MM.1S (cell line): ENCODE measurements around the gene XAGE1B.

Experiments used
- CTCF ChIP-seq: fragments of 300-600 bp; sonication (generic); IDR thresholded peaks from 2 replicates; pipeline ENCODE4 v1.5.1; 2016; ENCODE audit warnings: antibody characterized with exemption, low read length, mixed read lengths
- EZH2 ChIP-seq: fragments of 300-600 bp; sonication (generic); optimal IDR thresholded peaks from 2 replicates; pipeline ENCODE3; 2017; ENCODE audit warnings: low read depth, mild to moderate bottlenecking, antibody characterized with exemption, low read length, mixed read lengths
- EZH2phosphoT487 ChIP-seq: fragments of 300-600 bp; sonication (generic); IDR thresholded peaks from 2 replicates; pipeline ENCODE4 v1.6.1; 2018; ENCODE audit warnings: antibody characterized with exemption, low read length

DNA sequence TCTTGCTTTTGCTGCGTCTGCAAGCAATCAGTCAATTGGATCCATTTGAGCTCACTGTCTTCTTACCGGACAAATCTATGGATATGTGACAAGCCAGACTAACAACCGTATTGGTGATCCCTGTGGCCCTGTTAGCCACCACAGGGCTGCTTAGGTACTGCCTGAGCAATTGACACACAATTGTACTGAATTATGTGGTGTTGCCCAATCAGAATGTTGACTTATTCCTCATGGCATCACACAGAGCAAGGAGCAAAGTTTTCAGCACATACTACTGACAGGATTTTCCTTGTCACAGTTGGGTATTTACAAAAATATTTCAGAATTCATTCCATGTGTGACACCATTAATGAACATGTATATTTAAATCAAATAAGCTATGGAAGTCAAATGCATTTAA, 41.3 kb upstream of the XAGE1B start:
- TF ChIP-seq EZH2 = no peak
- no peak for TF ChIP-seq CTCF
- TF ChIP-seq EZH2phosphoT487 = no peak
